ENCODE measurements around the gene TECR.

Gene TECR

DNA sequence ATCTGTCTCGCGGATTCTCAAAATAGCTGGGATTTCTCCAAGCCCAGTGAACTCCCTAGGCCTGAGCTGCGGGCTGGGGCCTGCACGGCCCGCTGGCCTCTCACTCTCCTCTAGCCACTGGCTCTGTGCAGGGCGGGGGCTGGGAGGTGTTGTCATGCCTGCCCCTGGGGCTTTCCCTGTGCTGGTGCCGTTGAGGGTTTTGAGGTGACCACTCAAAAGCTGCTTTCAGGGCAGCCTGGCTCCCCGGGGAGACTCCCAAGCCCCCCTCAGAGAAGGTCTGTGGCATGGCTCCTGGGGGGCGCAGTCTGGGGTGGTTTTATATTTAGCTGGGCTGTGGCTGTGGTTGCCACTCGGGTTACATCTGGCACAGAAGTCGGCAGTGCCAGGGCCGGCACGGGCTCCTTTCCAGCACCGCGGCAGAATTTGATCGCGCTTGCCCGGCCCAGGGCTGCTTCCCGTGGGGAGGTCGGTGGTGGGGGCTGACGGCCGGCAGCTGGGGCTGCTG lies 32.5 kb downstream of the TECR start:
- Histone ChIP-seq H3K4me3 (ENCODE audit: low read length) (no peak overlapping the region), H3K79me2 (ENCODE audit: low read length) (peaks cover 27% of the 10 kb centered on the region)

DNA sequence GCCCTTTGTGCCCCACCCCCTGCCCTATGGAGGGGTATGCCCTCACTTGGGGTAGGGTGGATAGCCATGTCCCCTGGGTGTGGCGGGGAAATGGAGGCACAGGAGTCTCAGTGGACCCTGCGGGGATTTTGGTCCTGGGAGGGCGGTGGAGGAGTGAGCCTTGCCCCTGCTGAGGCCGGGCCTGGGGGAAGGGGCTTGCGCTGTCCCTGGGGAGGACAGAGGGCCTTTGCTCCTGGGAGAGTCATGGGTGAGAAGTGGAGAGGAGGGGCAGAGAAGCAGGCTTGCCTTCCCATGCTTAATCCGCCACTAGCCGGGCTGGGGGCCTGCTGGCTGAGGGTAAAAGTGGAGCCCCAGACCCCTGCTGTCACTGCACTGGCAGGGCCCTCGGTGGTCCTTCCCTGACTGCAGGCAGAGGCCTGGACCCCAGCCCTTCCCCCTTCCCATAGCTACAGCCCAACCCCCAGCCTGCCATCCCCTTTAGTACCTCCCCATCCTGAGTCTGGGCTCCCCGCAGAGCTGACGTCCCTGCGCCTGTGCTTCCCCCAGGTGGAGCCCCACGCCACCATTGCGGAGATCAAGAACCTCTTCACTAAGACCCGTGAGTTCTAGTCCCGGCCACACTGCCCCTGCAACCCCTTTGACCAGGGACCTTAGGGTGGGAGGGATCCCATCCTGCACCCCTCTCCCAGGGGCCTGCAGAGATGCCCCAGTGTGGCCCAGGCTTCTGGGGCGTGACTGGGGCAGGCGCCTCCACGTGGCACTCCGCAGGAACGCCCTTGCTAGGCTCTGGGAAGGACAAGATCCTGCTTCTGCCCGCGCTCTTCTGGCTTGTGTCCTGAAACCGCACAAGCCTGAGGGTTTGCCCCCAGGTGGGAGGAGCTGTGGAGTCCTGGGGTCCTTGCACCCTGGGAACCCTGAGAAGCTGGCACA lies 33.5 kb downstream of the TECR start:
- Histone ChIP-seq H3K9me3 (replicated peaks; ENCODE audit: insufficient read depth, low read length) (no peaks in the 10 kb centered on the region), H3K79me2 (ENCODE audit: low read length) (peaks cover 26% of the 10 kb centered on the region), H3K27ac (ENCODE audit: low read length) (no peak overlapping the region), H3K9ac (ENCODE audit: low read length) (no peak overlapping the region), H4K20me1 (ENCODE audit: insufficient read depth, low read length) (no peaks in the 10 kb centered on the region), H3K9me2 (replicated peaks; ENCODE audit: insufficient read depth, low read length) (no peaks in the 10 kb centered on the region), H3K27me3 (replicated peaks; ENCODE audit: insufficient read depth, low read length) (no peaks in the 10 kb centered on the region), H3K4me1 (ENCODE audit: low read length) (no peaks in the 10 kb centered on the region), H2AFZ (ENCODE audit: low read length) (no peak overlapping the region), H3F3A (ENCODE audit: insufficient read depth, low read length) (no peaks in the 10 kb centered on the region), H3K4me2 (ENCODE audit: low read depth, low read length) (no peak overlapping the region), H3K4me3 (ENCODE audit: low read length) (no peak overlapping the region), H3K36me3 (replicated peaks; ENCODE audit: insufficient read depth, low read length) (no peaks in the 10 kb centered on the region)
- TF ChIP-seq, protein P1, sequence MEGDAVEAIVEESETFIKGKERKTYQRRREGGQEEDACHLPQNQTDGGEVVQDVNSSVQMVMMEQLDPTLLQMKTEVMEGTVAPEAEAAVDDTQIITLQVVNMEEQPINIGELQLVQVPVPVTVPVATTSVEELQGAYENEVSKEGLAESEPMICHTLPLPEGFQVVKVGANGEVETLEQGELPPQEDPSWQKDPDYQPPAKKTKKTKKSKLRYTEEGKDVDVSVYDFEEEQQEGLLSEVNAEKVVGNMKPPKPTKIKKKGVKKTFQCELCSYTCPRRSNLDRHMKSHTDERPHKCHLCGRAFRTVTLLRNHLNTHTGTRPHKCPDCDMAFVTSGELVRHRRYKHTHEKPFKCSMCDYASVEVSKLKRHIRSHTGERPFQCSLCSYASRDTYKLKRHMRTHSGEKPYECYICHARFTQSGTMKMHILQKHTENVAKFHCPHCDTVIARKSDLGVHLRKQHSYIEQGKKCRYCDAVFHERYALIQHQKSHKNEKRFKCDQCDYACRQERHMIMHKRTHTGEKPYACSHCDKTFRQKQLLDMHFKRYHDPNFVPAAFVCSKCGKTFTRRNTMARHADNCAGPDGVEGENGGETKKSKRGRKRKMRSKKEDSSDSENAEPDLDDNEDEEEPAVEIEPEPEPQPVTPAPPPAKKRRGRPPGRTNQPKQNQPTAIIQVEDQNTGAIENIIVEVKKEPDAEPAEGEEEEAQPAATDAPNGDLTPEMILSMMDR (IDR thresholded peaks at IDR 0.05; ENCODE audit: low read length), result no peak
- no peak for TF ChIP-seq EZH2 (optimal IDR thresholded peaks at IDR 0.05; ENCODE audit: low read depth, low read length)
- TF ChIP-seq EZH2phosphoT487 (IDR thresholded peaks at IDR 0.05; ENCODE audit: low read length), result no peak
- no peak for DNase-seq

More for the DNA sequence above, 32.5 kb downstream of the TECR start:
- no peak overlapping the region for H2AFZ ChIP-seq (ENCODE audit: low read length)
- TF ChIP-seq EZH2phosphoT487 (IDR thresholded peaks at IDR 0.05; ENCODE audit: low read length) (no peak), EZH2 (optimal IDR thresholded peaks at IDR 0.05; ENCODE audit: low read depth, low read length) (no peak)
- TF ChIP-seq, protein P1 (IDR thresholded peaks at IDR 0.05; ENCODE audit: low read length), result no peak
- H3K27me3 ChIP-seq (replicated peaks; ENCODE audit: insufficient read depth, low read length), result no peaks in the 10 kb centered on the region
- no peaks in the 10 kb centered on the region for H3K9me3 ChIP-seq (replicated peaks; ENCODE audit: insufficient read depth, low read length)
- H4K20me1 ChIP-seq (ENCODE audit: insufficient read depth, low read length), result no peaks in the 10 kb centered on the region
- no peak overlapping the region for H3K9ac ChIP-seq (ENCODE audit: low read length)
- H3K4me1 ChIP-seq (ENCODE audit: low read length), result no peaks in the 10 kb centered on the region
- no peaks in the 10 kb centered on the region for H3K9me2 ChIP-seq (replicated peaks; ENCODE audit: insufficient read depth, low read length)
- no peak for DNase-seq
- H3K36me3 ChIP-seq (replicated peaks; ENCODE audit: insufficient read depth, low read length), result no peaks in the 10 kb centered on the region
- no peak overlapping the region for H3K27ac ChIP-seq (ENCODE audit: low read length)
- H3F3A ChIP-seq (ENCODE audit: insufficient read depth, low read length), result no peaks in the 10 kb centered on the region
- H3K4me2 ChIP-seq (ENCODE audit: low read depth, low read length), result no peak overlapping the region

DNA sequence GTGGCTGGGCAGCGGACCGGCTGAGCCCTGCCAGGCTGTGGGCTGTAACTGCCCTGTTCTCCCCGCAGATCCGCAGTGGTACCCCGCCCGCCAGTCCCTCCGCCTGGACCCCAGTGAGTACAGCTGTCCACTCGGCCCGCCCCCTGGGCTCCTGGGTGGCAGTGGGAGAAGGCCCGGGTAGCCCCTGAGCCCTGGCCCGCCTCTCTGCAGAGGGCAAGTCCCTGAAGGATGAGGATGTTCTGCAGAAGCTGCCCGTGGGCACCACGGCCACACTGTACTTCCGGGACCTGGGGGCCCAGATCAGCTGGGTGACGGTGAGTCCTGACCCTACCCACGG lies 34.2 kb downstream of the TECR start:
- Histone ChIP-seq H4K20me1 (ENCODE audit: insufficient read depth, low read length) (no peaks in the 10 kb centered on the region), H3K4me1 (ENCODE audit: low read length) (no peaks in the 10 kb centered on the region), H3K36me3 (replicated peaks; ENCODE audit: insufficient read depth, low read length) (no peaks in the 10 kb centered on the region), H3K79me2 (ENCODE audit: low read length) (peaks cover 23% of the 10 kb centered on the region), H3K9me3 (replicated peaks; ENCODE audit: insufficient read depth, low read length) (no peaks in the 10 kb centered on the region), H3K4me2 (ENCODE audit: low read depth, low read length) (no peak overlapping the region), H3K27me3 (replicated peaks; ENCODE audit: insufficient read depth, low read length) (no peaks in the 10 kb centered on the region), H3F3A (ENCODE audit: insufficient read depth, low read length) (no peaks in the 10 kb centered on the region), H3K9me2 (replicated peaks; ENCODE audit: insufficient read depth, low read length) (no peaks in the 10 kb centered on the region), H2AFZ (ENCODE audit: low read length) (no peak overlapping the region), H3K4me3 (ENCODE audit: low read length) (no peak overlapping the region), H3K27ac (ENCODE audit: low read length) (no peak overlapping the region), H3K9ac (ENCODE audit: low read length) (no peak overlapping the region)
- no peak for DNase-seq
- no peak for TF ChIP-seq EZH2phosphoT487 (IDR thresholded peaks at IDR 0.05; ENCODE audit: low read length)
- TF ChIP-seq EZH2 (optimal IDR thresholded peaks at IDR 0.05; ENCODE audit: low read depth, low read length), result no peak

All from MM.1S (cell line).